HG03460 (cell line): ENCODE results near the gene GRIA1.

Experiments used
- ATAC-seq: cut with Tn5 transposase; IDR thresholded peaks from one replicate; pipeline ENCODE4 v1.9.1; 2021; ENCODE audit not compliant: unreplicated experiment

GRIA1 gene

DNA sequence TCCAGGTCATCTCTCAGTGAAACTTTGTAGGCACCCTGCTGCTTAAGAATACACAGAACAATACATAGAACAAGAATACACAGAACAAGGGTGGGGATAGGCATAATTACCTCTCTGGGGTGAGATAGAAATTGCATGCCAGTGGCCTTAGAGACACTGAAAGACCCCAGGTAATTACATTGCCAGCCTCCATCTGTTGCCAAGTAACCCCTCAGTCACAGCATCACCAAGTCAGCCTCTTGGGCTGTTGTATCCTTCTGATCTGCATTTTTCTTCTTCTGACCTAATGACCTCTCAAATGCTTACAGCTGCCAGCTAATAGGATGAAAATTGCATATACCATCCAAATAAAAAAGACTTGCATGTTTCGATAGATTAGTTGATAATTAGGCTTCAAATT is 167.7 kb downstream of the GRIA1 start:
- no peak for ATAC-seq

- ATAC-seq: no peak
These were observed 168.1 kb downstream of the GRIA1 start for GRCh38 chr5:153658606-153659005.

DNA sequence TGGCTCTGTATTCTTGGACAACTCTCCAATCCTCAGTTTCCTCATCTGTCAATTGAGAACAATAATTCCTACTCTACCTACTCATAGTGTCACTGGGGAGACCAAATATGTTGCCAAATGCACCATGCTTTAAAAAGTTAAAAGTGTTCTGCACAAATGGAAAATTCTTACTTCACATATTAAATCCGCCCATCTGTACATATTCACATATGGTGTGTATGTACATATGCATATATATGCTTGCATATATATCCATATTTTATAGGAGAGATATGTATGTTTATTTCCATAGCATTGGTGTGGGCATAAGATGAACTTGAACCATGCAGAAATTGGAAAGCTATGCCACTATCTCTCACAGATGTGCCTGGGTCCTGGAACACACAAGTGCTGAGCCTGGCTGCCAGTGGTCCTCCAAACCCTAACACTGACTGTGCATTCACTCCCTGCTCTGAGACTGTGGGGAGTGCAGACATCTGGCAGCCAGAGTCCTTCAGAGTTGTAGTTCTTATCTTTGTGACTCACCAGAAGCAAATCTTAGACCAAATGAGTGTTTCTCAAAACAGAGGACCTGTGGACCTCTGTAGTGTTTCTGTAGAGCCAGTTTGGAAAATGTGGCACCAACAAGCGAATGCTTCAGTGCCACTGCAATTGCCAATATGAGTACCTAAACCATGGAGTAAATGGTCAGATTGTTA is 168.7 kb downstream of the GRIA1 start:
- ATAC-seq: no peak

GRCh38 chr5:153660919-153661318 is 170.4 kb downstream of the GRIA1 start:
- ATAC-seq: no peak

- no peak for ATAC-seq
These were observed 171.4 kb downstream of the GRIA1 start for GRCh38 chr5:153661897-153662296.

DNA sequence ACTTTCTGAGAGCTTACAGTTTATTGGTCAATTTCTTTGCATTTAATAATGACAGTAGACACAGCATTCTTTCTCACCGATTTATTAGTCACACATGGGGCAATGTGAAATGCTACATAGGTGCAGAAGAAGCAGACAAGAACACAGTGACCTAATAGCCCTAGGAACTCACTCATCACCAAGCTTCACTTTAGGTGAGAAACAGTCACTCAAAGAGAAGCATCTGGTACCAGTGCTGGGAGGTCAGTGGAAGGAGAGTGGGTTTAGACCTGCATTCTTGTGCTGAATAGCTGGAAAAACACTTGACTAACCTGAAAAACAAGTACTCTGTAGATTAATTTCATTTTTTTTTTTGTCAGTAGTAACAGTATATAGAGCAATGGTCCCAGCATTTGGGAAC is 179.6 kb downstream of the GRIA1 start:
- ATAC-seq: no peak

DNA sequence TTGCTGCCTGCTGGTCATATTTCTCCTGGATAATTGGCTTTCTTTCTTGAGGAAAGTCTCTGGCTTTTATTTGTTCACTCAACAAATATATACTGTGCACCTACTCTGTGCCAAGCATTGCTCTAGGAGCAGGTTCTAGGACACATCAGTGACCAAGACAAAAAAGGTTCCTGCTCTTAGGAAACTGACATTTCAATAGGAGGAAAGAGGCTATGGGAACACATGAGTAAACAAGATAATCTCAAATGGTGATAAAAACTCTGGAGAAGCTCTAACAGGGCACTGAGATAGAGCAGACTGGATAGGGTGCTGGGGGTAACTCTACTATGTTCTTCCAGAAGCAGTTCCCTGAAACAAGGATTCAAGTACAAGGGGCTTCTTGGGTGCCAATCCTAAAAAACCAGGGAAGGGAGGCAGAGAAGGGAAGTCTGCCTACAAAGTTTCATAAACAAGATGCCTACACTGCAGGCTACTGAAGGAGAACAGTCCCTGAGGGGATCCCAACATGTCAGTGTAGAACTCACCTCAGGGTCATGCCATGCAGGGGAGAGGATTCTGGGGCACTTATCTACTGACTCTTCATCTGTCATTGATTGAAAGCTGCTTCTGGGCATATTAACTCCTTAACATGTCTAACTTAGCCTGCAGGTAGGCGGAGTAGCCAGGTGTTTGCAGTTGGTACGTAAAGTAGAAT is 181.3 kb downstream of the GRIA1 start:
- no peak for ATAC-seq

DNA sequence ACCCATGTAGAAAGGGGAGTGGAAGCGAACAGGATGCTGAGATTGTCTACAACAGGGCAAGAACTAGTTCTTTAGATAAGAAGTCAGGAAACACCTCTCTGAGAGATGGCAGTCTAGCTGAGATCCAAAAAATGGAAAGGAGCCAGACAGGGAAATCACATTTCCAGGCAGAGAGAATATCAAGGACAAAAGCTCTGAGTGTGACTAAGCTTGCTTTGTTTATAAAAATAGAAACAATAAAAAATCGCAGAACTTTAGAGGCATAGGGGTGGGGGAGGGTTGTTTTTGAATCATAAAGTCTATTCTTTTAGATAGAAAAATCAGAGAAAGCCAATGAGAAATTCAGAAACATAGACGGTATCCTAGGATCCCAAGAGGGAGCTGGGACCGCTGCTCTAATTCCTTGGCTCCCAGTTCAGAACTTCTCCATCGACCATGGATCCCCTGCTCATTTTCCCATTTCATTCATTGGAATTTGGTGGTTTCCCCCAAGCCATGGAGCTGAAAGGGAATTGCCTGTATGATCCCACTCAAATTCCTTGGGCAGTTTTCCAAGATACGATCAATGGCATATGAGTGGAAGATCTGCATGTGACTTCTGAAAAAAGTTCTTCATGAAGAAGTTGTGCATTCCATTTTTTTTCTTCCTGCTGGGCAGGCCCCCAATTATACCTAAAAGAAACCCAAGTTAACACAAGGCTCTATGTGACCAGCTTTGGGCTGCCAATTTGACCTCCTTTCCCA is 182.0 kb downstream of the GRIA1 start:
- no peak for ATAC-seq

GRCh38 chr5:153674356-153674755 is 183.9 kb downstream of the GRIA1 start:
- no peak for ATAC-seq

- ATAC-seq: no peak
These were observed 185.9 kb downstream of the GRIA1 start for GRCh38 chr5:153676406-153676805.

DNA sequence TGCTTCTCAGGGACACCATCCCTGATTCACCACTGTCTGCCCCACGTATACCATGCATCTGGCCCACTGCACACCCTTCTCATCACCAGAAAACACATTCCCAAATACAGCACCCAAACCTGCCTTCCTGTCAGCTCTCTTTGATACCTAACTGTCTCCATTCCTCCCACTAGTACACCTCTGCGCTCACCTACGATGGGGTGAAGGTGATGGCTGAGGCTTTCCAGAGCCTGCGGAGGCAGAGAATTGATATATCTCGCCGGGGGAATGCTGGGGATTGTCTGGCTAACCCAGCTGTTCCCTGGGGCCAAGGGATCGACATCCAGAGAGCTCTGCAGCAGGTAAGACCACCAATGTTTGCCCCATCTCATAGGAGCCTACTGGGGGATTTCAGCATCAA is 186.4 kb downstream of the GRIA1 start:
- ATAC-seq: no peak

- ATAC-seq: no peak
These were observed 188.3 kb downstream of the GRIA1 start for GRCh38 chr5:153678617-153679329.

DNA sequence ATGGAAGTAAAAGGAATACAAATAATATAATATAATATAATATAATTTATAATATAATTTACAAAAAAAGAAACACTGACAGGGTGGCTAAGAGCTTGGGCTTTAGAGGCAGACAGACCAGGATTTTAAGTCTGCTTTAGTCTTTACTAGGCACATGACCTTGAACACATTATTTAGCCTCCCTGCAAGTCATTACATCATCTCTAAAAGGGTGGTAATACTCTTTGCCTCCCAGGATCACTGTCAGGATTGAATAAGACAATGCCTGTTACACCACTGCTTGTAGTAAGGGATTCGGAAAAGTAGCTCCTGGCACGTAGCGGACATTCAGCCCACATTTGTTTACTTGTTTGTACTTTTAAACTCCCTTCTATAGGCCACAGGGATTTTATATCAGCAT is 199.8 kb downstream of the GRIA1 start:
- no peak for ATAC-seq

GRCh38 chr5:153696256-153696655 is 205.8 kb downstream of the GRIA1 start:
- ATAC-seq: no peak

GRCh38 chr5:153699035-153699434 is 208.6 kb downstream of the GRIA1 start:
- ATAC-seq: no peak

GRCh38 chr5:153700940-153701339 is 210.5 kb downstream of the GRIA1 start:
- ATAC-seq: no peak

DNA sequence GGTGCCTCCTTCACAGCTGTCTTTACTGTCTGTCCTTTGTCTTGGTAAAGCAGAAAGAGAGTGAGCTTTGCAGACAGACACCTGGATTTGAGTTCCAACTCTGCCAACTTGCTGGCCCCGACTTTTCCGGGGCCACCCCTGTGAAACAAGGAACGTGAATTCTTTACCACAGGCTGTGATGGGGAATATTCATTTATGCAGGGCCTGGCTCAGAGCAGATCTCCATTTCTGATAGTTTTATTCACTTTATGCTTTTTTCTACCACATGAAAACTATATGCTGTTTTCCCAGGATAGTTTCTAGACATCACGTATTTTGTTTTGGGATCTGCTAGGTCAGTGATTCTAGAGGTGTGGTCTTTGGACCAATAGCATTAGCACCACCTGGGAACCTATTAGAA is 211.8 kb downstream of the GRIA1 start:
- no peak for ATAC-seq

- no peak for ATAC-seq
These were observed 213.6 kb downstream of the GRIA1 start for GRCh38 chr5:153704110-153704509.

DNA sequence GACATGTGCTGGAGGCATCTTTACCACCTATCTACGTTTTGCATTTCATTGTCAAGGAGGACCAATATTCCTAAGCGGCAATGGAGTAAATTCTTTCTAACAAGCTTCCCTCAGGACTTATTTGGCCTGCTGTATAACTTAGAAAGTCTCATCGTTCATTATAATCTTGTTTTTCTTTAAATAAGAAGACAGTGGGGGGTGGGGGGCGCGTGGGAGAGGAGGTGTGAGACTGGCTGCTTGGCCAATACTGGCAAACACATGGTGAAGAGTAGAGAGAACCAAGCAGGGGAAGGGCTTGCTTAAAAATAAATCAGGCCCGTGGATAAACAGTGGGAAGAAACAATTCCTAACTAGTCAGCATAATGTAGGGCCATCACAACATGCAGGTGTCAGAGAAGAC is 217.2 kb downstream of the GRIA1 start:
- no peak for ATAC-seq

GRCh38 chr5:153711755-153712154 is 221.3 kb downstream of the GRIA1 start:
- ATAC-seq: no peak

DNA sequence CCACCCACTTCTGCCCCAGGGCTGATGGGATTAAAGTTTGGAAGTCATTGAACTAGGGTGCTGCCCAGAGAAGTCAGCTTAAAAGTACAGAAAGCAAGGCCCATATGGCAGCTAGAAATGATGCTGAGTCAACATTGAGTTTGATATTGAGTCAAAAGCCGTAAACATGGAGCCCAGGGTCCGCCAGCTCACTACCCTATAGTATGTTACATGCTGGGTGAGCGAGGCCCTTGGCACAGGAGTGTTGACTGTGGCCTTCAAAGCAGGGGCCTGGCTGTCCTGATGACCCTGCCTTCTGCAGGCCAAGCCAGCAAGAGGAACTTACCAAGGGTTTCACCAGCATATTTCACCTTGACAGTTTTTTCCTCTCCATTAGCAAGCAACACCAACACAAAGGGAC is 222.5 kb downstream of the GRIA1 start:
- ATAC-seq: no peak
